GM12891 (cell line): ENCODE data around the gene CRIM1.

Source experiments
- POLR2A ChIP-seq: IDR thresholded peaks from 2 replicates; pipeline ENCODE4 v1.6.1; 2011; ENCODE audit warnings: low read depth, low read length, control low read depth
- POLR2AphosphoS5 ChIP-seq: IDR thresholded peaks from 2 replicates; pipeline ENCODE4 v1.6.1; 2011; ENCODE audit warnings: low read depth, low read length, control low read depth
- POU2F2 ChIP-seq: IDR thresholded peaks from 2 replicates; pipeline ENCODE4 v1.6.1; 2011; ENCODE audit warnings: low read depth, mild to moderate bottlenecking, control low read depth, low read length, moderate library complexity
- SPI1 ChIP-seq: IDR thresholded peaks from 2 replicates; pipeline ENCODE4 v1.6.1; 2011; ENCODE audit warnings: low read depth, low read length, control low read depth
- TAF1 ChIP-seq: IDR thresholded peaks from 2 replicates; pipeline ENCODE4 v1.6.1; 2011; ENCODE audit warnings: low read depth, low read length, control low read depth

DNA sequence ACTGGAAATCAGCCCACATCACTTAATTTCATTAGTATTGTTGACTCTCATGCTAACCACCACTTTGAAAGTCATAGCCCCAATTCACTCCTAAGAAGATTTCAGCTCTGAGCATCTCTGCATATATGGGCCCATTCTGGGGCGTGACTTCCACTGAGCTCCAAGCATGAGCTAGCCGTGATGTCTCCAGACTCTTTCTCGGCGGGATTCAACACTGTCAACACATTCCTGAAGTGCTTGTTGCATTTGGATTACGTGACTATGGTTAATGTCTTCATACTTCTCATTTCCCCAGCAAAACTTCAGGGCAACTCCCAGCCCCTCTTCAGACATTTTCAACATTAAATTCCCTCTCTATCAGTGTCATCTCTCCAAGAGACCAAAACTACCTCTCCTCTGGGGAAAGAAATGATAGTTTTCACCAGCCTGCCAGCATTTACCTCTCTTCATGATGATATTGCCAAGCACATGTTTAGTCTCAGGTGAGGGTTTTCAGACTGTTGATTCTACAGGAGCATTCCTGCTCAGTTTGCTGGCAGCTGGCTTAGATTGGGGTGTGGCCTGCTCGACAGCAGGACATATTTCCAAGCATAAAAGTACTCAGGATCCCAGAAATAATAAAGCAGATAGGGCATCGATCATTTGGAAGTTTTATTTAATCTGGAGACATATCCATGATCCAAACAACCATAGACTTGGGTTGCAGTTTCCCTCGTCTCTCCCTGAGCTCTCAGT, 160.7 kb downstream of the CRIM1 start:
- TF ChIP-seq POLR2A, result no peak
- no peak for TF ChIP-seq TAF1
- TF ChIP-seq POLR2AphosphoS5, result no peak
- TF ChIP-seq POU2F2, result no peak
- no peak for TF ChIP-seq SPI1
